RWPE2 (cell line): ENCODE results near the gene FNTB.
"Not testable (repeated sequence)": the region's sequence is repeated elsewhere in the genome, so short reads cannot be mapped to it uniquely, and the experiment has no call there.

ENCODE experiments used
- ATAC-seq: fragments of 200-7000 bp; cut with Tn5 transposase; 3 replicates; pipeline ENCODE4 v1.9.1; 2021; ENCODE audit warnings: low read depth
- DNase-seq: peaks from one replicate; pipeline ENCODE4 v3.0.0-alpha.2; 2020; ENCODE audit warnings: low spot score
- H3K27ac ChIP-seq: fragments of 450-650 bp; 2 replicates; pipeline ENCODE4 v1.5.1; 2017; ENCODE audit warnings: mild to moderate bottlenecking; ENCODE audit not compliant: poor library complexity, severe bottlenecking
- H3K27me3 ChIP-seq: fragments of 250-450 bp; sonication (Bioruptor Pico); 2 replicates; pipeline ENCODE4 v1.5.1; 2021; ENCODE audit warnings: mild to moderate bottlenecking, moderate library complexity; ENCODE audit not compliant: insufficient read depth, poor library complexity, severe bottlenecking
- H3K36me3 ChIP-seq: fragments of 250-450 bp; sonication (Bioruptor Pico); 2 replicates; pipeline ENCODE4 v1.5.1; 2020; ENCODE audit warnings: low read depth, mild to moderate bottlenecking, moderate library complexity
- H3K4me1 ChIP-seq: fragments of 250-450 bp; sonication (Bioruptor Pico); 2 replicates; pipeline ENCODE4 v1.5.1; 2021; ENCODE audit warnings: mild to moderate bottlenecking, moderate library complexity; ENCODE audit not compliant: insufficient read depth, poor library complexity, severe bottlenecking
- H3K4me3 ChIP-seq: fragments of 250-450 bp; sonication (Bioruptor Pico); 2 replicates; pipeline ENCODE4 v1.5.1; 2021; ENCODE audit warnings: mild to moderate bottlenecking, moderate library complexity; ENCODE audit not compliant: severe bottlenecking
- H3K9me3 ChIP-seq: fragments of 250-450 bp; sonication (Bioruptor Pico); 2 replicates; pipeline ENCODE4 v1.5.1; 2021; ENCODE audit warnings: mild to moderate bottlenecking, moderate library complexity; ENCODE audit not compliant: severe bottlenecking
- TF ChIP-seq, protein P1 (sequence below): fragments of 450-650 bp; IDR thresholded peaks from one replicate; pipeline ENCODE4 v1.5.1; 2017; ENCODE audit warnings: mild to moderate bottlenecking, moderate library complexity; ENCODE audit not compliant: poor library complexity, severe bottlenecking

Gene FNTB

GRCh38 chr14:65024957-65025356, 38.3 kb downstream of the FNTB start:
- Histone ChIP-seq H3K27ac (no peak overlapping the region), H3K9me3 (no peaks in the 10 kb centered on the region), H3K27me3 (no peaks in the 10 kb centered on the region), H3K4me1 (no peaks in the 10 kb centered on the region), H3K36me3 (peaks cover 22% of the 10 kb centered on the region), H3K4me3 (no peak overlapping the region)
- DNase-seq (no peak), ATAC-seq (0 out of 3 replicates have a peak, but pooled peaks have one; percentile 17)
- TF ChIP-seq, protein P1, sequence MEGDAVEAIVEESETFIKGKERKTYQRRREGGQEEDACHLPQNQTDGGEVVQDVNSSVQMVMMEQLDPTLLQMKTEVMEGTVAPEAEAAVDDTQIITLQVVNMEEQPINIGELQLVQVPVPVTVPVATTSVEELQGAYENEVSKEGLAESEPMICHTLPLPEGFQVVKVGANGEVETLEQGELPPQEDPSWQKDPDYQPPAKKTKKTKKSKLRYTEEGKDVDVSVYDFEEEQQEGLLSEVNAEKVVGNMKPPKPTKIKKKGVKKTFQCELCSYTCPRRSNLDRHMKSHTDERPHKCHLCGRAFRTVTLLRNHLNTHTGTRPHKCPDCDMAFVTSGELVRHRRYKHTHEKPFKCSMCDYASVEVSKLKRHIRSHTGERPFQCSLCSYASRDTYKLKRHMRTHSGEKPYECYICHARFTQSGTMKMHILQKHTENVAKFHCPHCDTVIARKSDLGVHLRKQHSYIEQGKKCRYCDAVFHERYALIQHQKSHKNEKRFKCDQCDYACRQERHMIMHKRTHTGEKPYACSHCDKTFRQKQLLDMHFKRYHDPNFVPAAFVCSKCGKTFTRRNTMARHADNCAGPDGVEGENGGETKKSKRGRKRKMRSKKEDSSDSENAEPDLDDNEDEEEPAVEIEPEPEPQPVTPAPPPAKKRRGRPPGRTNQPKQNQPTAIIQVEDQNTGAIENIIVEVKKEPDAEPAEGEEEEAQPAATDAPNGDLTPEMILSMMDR: no peak

DNA sequence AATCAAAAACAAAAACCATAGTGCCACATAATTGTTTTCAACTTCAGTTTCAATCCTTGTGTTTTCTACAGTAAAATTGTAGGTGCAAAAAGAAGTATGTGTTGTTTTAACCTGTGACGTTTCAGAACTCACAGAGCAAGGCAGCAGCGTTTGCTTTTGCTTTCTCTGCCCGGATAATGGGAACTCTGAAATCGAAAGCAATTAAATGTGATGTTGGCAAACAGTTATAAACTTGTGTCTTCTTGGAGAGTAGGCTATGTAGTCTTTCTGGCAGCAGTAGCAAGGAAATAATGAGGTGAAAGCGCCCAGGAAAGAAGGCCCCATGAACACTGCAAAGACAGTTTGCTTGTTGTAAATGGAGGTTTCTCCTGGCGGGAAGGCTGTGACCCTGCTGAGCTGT, 39.1 kb downstream of the FNTB start:
- peaks cover 22% of the 10 kb centered on the region for H3K36me3 ChIP-seq
- no peak overlapping the region for H3K4me3 ChIP-seq
- DNase-seq (no peak), ATAC-seq (no peak)
- H3K4me1 ChIP-seq: no peaks in the 10 kb centered on the region
- TF ChIP-seq, protein P1: no peak
- H3K9me3 ChIP-seq: no peaks in the 10 kb centered on the region
- no peak overlapping the region for H3K27ac ChIP-seq
- no peaks in the 10 kb centered on the region for H3K27me3 ChIP-seq

DNA sequence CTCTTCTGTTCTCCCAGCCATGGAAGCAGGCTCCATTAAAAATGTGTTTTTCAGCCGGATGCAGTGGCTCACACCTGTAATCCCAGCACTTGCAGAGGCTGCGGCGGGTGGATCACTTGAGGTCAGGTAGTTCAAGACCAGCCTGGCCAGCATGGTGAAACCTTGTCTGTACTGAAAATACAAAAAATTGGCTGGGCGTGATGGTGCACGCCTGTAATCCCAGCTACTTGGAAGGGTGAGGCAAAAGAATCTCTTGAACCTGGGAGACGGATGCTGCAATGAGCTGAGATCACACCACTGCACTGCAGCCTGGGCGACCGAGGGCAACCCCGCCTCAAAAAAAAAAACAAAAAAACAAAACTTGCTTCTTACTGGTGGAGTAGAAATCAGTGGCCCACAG, 39.8 kb downstream of the FNTB start:
- Histone ChIP-seq H3K27me3 (no peaks in the 10 kb centered on the region), H3K4me1 (no peaks in the 10 kb centered on the region), H3K36me3 (peaks cover 22% of the 10 kb centered on the region), H3K27ac (no peak overlapping the region), H3K9me3 (no peaks in the 10 kb centered on the region), H3K4me3 (no peak overlapping the region)
- ATAC-seq (no peak), DNase-seq (no peak)
- TF ChIP-seq, protein P1: no peak

- TF ChIP-seq, protein P1: no peak
- Histone ChIP-seq H3K27ac (no peak overlapping the region), H3K9me3 (no peaks in the 10 kb centered on the region), H3K4me1 (no peaks in the 10 kb centered on the region), H3K27me3 (no peaks in the 10 kb centered on the region), H3K36me3 (peaks cover 26% of the 10 kb centered on the region), H3K4me3 (no peak overlapping the region)
- no peak for DNase-seq
- ATAC-seq: no peak
These were observed 40.6 kb downstream of the FNTB start for GRCh38 chr14:65027127-65027799.

GRCh38 chr14:65028937-65029336, 42.2 kb downstream of the FNTB start:
- H3K4me3 ChIP-seq: no peak overlapping the region
- H3K27ac ChIP-seq: no peak overlapping the region
- DNase-seq: no peak
- ATAC-seq: no peak
- no peaks in the 10 kb centered on the region for H3K9me3 ChIP-seq
- peaks cover 40% of the 10 kb centered on the region for H3K36me3 ChIP-seq
- no peaks in the 10 kb centered on the region for H3K4me1 ChIP-seq
- no peaks in the 10 kb centered on the region for H3K27me3 ChIP-seq
- TF ChIP-seq, protein P1: no peak

- H3K27me3 ChIP-seq, H3K27ac ChIP-seq, DNase-seq, H3K4me3 ChIP-seq, H3K9me3 ChIP-seq, H3K4me1 ChIP-seq, ATAC-seq: not testable (repeated sequence)
- peaks cover 44% of the 10 kb centered on the region for H3K36me3 ChIP-seq
These were observed 44.6 kb downstream of the FNTB start for GRCh38 chr14:65031321-65031720.
